Loucy (cell line): ENCODE results near the gene FLT1.

Experiments used
- H2AFZ ChIP-seq: fragments of 200-600 bp; sonication (generic); 2 replicates; pipeline ENCODE4 v1.6.0; 2016; ENCODE audit warnings: antibody characterized with exemption, mild to moderate bottlenecking, low read length, moderate library complexity
- H3F3A ChIP-seq: fragments of 200-600 bp; 2 replicates; pipeline ENCODE4 v1.6.0; 2016; ENCODE audit warnings: antibody characterized with exemption, low read depth, mild to moderate bottlenecking
- H3K27me3 ChIP-seq: fragments of 200-600 bp; sonication (generic); 2 replicates; pipeline ENCODE4 v1.6.1; 2014; ENCODE audit warnings: low read length, mild to moderate bottlenecking; ENCODE audit not compliant: insufficient read depth, poor library complexity, severe bottlenecking
- H3K36me3 ChIP-seq: fragments of 200-600 bp; sonication (generic); 2 replicates; pipeline ENCODE4 v1.6.1; 2016; ENCODE audit warnings: low read length; ENCODE audit not compliant: insufficient read depth
- H3K4me1 ChIP-seq: fragments of 200-600 bp; sonication (generic); 2 replicates; pipeline ENCODE4 v1.5.1; 2014; ENCODE audit warnings: low read length, mild to moderate bottlenecking; ENCODE audit not compliant: insufficient read depth, poor library complexity, severe bottlenecking
- H3K4me2 ChIP-seq: fragments of 200-600 bp; sonication (generic); 2 replicates; pipeline ENCODE4 v1.6.0; 2014; ENCODE audit warnings: antibody characterized with exemption, low read length, low read depth, mild to moderate bottlenecking; ENCODE audit not compliant: poor library complexity, severe bottlenecking
- H3K4me3 ChIP-seq: fragments of 200-600 bp; sonication (generic); 2 replicates; pipeline ENCODE4 v1.5.1; 2014; ENCODE audit warnings: low read length, mild to moderate bottlenecking, mixed read lengths; ENCODE audit not compliant: poor library complexity, severe bottlenecking
- H3K79me2 ChIP-seq: fragments of 200-600 bp; sonication (generic); 2 replicates; pipeline ENCODE4 v1.6.1; 2014; ENCODE audit warnings: low read length; ENCODE audit not compliant: insufficient read depth
- H3K9ac ChIP-seq: fragments of 200-600 bp; sonication (generic); 2 replicates; pipeline ENCODE4 v1.6.0; 2014; ENCODE audit warnings: mild to moderate bottlenecking, low read depth, low read length, moderate library complexity; ENCODE audit not compliant: poor library complexity, severe bottlenecking
- H3K9me2 ChIP-seq: fragments of 200-600 bp; sonication (generic); replicated peaks from 2 replicates; pipeline ENCODE4 v1.6.1; 2016; ENCODE audit warnings: low read depth, low read length, mixed read lengths
- H3K9me3 ChIP-seq: fragments of 200-600 bp; sonication (generic); 2 replicates; pipeline ENCODE4 v1.6.1; 2014; ENCODE audit warnings: mild to moderate bottlenecking, antibody characterized with exemption, low read length, low read depth; ENCODE audit not compliant: insufficient read depth
- H4K20me1 ChIP-seq: fragments of 200-600 bp; sonication (generic); 2 replicates; pipeline ENCODE4 v1.6.0; 2014; ENCODE audit warnings: antibody characterized with exemption, low read length, mild to moderate bottlenecking; ENCODE audit not compliant: insufficient read depth, poor library complexity, severe bottlenecking
- CTCF ChIP-seq: fragments of 200-600 bp; sonication (generic); conservative IDR thresholded peaks from 2 replicates; pipeline ENCODE4 v1.5.1; 2014; ENCODE audit warnings: mild to moderate bottlenecking, antibody characterized with exemption, low read length
- EZH2phosphoT487 ChIP-seq: fragments of 200-600 bp; IDR thresholded peaks from 2 replicates; pipeline ENCODE4 v1.6.1; 2018; ENCODE audit warnings: antibody characterized with exemption, mild to moderate bottlenecking, moderate library complexity, borderline replicate concordance

The FLT1 gene

GRCh38 chr13:28447206-28447605 lies 47.7 kb downstream of the FLT1 start:
- no peak overlapping the region for H2AFZ ChIP-seq
- H3F3A ChIP-seq, result no peaks in the 10 kb centered on the region
- peaks cover 3% of the 10 kb centered on the region for H3K27me3 ChIP-seq
- TF ChIP-seq CTCF (no peak), EZH2phosphoT487 (no peak)
- H3K4me3 ChIP-seq, result no peak overlapping the region
- peaks cover 58% of the 10 kb centered on the region for H3K36me3 ChIP-seq
- no peaks in the 10 kb centered on the region for H3K9me2 ChIP-seq
- H4K20me1 ChIP-seq, result no peaks in the 10 kb centered on the region
- H3K4me2 ChIP-seq, result no peak overlapping the region
- H3K9ac ChIP-seq, result no peak overlapping the region
- peaks cover 37% of the 10 kb centered on the region for H3K4me1 ChIP-seq
- peaks cover 20% of the 10 kb centered on the region for H3K9me3 ChIP-seq
- peaks cover 59% of the 10 kb centered on the region for H3K79me2 ChIP-seq

- no peak for TF ChIP-seq EZH2phosphoT487
- no peak for TF ChIP-seq CTCF
- peaks cover 70% of the 10 kb centered on the region for H3K79me2 ChIP-seq
These were observed 52.1 kb downstream of the FLT1 start for GRCh38 chr13:28442839-28443238.

GRCh38 chr13:28441529-28441928 lies 53.4 kb downstream of the FLT1 start:
- TF ChIP-seq CTCF (no peak), EZH2phosphoT487 (no peak)
- H3F3A ChIP-seq, result no peaks in the 10 kb centered on the region
- H3K36me3 ChIP-seq, result peaks cover 42% of the 10 kb centered on the region
- peaks cover under 1% of the 10 kb centered on the region for H3K27me3 ChIP-seq
- peak overlapping the region; percentile 33 for H3K4me3 ChIP-seq
- H3K4me2 ChIP-seq, result peak overlapping the region; percentile 60
- no peak overlapping the region for H2AFZ ChIP-seq
- peaks cover 79% of the 10 kb centered on the region for H3K4me1 ChIP-seq
- no peaks in the 10 kb centered on the region for H3K9me2 ChIP-seq
- H3K9me3 ChIP-seq, result peaks cover under 1% of the 10 kb centered on the region; the same call in 1 of the 2 replicates
- peaks cover 68% of the 10 kb centered on the region for H3K79me2 ChIP-seq
- H3K9ac ChIP-seq, result peak overlapping the region; percentile 65
- H4K20me1 ChIP-seq, result no peaks in the 10 kb centered on the region

More at GRCh38 chr13:28442839-28443238, 52.1 kb downstream of the FLT1 start:
- H3K9me3 ChIP-seq, result peaks cover 7% of the 10 kb centered on the region
- H3K4me2 ChIP-seq, result peak overlapping the region; percentile 59
- peak overlapping the region; percentile 39 for H3K4me3 ChIP-seq
- peak overlapping the region; percentile 65 for H3K9ac ChIP-seq
- no peaks in the 10 kb centered on the region for H4K20me1 ChIP-seq
- no peaks in the 10 kb centered on the region for H3F3A ChIP-seq
- H3K9me2 ChIP-seq, result no peaks in the 10 kb centered on the region
- H3K36me3 ChIP-seq, result peaks cover 37% of the 10 kb centered on the region
- no peak overlapping the region for H2AFZ ChIP-seq
- peaks cover 3% of the 10 kb centered on the region for H3K27me3 ChIP-seq
- peaks cover 65% of the 10 kb centered on the region for H3K4me1 ChIP-seq
